Fibroblast of pulmonary artery (primary cell): Measurements from ENCODE around the gene CAMTA1.

Experiments used
- DNase-seq: peaks from one replicate; pipeline ENCODE4 v3.0.0-alpha.2; 2010; ENCODE audit warnings: low read depth
- H3K4me3 ChIP-seq: replicated peaks from 2 replicates; pipeline ENCODE4 v1.5.1; 2011; ENCODE audit warnings: low read depth, mild to moderate bottlenecking, control low read depth, low read length, moderate library complexity
- TF ChIP-seq, protein P1 (sequence below): IDR thresholded peaks from 2 replicates; pipeline ENCODE4 v1.5.1; 2011; ENCODE audit warnings: mild to moderate bottlenecking, control low read depth, low read length, inconsistent platforms; ENCODE audit errors: missing control alignments

The CAMTA1 gene

GRCh38 chr1:7250176-7250575 is 464.9 kb downstream of the CAMTA1 start:
- TF ChIP-seq, protein P1, sequence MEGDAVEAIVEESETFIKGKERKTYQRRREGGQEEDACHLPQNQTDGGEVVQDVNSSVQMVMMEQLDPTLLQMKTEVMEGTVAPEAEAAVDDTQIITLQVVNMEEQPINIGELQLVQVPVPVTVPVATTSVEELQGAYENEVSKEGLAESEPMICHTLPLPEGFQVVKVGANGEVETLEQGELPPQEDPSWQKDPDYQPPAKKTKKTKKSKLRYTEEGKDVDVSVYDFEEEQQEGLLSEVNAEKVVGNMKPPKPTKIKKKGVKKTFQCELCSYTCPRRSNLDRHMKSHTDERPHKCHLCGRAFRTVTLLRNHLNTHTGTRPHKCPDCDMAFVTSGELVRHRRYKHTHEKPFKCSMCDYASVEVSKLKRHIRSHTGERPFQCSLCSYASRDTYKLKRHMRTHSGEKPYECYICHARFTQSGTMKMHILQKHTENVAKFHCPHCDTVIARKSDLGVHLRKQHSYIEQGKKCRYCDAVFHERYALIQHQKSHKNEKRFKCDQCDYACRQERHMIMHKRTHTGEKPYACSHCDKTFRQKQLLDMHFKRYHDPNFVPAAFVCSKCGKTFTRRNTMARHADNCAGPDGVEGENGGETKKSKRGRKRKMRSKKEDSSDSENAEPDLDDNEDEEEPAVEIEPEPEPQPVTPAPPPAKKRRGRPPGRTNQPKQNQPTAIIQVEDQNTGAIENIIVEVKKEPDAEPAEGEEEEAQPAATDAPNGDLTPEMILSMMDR: no peak
- no peak for DNase-seq
- H3K4me3 ChIP-seq: no peak overlapping the region

DNA sequence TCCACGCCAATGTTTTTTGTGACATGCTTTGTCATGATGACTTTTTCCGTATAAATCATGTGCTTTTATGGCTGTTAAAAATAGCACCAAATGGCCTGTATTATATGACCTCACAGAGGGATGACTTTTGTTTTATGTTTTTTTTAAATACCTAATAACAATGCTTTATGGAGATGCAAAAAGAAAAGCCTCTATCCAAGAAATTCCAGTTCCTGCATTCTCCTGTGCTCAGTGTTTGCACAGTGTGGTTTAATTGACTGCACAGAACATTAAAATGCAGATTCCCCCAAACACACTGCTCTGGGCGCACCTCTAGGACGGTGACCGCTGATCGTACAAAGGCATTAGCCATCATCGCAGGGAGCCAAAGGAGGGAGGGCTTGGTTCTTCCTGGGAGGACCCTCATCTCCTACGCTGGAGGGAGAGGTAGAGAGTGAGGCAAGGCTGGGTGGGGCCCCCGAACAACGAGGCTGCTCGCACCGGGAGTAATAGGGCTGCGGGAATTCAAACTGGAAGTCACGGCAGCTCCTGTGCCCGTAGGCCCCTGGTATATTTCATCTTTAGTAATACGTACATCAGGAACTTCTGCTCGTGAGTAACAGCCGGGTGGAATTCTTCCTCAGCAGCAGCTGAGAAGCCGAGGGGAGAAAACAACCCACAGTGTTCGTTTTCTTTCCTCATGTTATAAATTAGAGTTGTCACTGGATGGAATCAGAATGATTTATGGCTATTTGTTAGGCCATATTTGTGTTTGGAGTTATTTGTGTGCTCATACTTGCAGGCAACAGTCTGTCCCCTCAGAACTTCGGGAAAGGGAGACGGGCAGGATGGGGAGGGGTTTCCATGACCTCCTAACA is 465.6 kb downstream of the CAMTA1 start:
- TF ChIP-seq, protein P1: no peak
- no peak for DNase-seq
- H3K4me3 ChIP-seq: no peak overlapping the region

GRCh38 chr1:7251454-7251800 is 466.2 kb downstream of the CAMTA1 start:
- H3K4me3 ChIP-seq: no peak overlapping the region
- DNase-seq: no peak
- TF ChIP-seq, protein P1: no peak

- DNase-seq: no peak
- TF ChIP-seq, protein P1: no peak
- H3K4me3 ChIP-seq: no peak overlapping the region
These were observed 467.3 kb downstream of the CAMTA1 start for GRCh38 chr1:7252411-7253117.

DNA sequence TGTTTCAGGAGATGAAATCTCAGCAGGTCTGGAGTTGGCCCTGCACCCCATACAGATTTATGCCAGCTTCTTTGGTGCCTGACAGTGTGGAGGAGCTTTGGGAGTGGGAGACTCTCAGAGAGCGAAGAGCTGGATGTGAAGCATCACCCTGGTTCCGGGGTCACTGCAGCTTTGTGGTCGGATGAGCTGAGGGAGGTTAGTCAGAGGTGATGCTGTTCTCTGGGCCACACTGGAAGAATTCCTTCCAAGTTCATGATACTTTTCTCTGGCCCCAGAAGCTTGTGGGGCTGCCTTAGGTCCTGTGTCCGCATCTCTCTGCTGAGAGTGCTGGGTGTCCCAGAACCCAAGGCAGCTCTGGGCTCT is 467.8 kb downstream of the CAMTA1 start:
- DNase-seq: no peak
- TF ChIP-seq, protein P1: no peak
- H3K4me3 ChIP-seq: no peak overlapping the region

- no peak for DNase-seq
- TF ChIP-seq, protein P1: no peak
- H3K4me3 ChIP-seq: no peak overlapping the region
These were observed 468.8 kb downstream of the CAMTA1 start for GRCh38 chr1:7253988-7254587.
